Measurements from ENCODE around the gene FAM32A.

DNA sequence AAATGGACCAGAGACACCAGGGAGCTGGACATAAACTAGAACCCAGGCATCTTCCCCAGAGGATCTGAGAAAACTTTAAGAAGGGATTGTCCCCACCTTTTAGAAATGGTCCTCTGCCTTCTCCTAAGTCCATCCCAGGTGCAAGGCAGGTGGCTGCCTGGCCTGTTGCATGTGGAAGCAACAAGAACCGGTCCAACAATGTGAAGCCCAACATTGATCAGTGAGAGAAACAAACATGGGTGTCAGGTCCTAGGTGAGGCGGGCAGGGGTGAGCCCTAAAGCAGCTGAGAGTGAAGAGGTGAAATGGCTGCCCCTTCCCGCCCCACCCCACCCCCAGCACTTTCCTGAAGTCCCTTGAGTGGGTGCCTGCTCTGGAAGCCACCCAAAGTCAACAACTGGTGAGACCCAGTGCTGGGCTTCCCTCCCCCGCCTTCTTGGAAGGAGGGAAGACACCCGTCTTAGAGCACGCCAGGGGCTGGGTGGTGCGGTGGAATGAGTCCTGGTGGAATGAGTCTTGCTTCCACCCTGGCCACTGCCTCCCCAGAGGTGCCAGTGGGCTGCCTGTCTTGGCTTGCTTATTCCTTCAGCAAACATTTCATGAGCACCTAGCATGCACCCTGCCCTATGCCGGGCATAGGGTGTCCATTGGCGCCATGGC lies 14.2 kb downstream of the FAM32A start:
- TF ChIP-seq EP300 (IDR thresholded peaks at IDR 0.05): no peak
- no peak for TF ChIP-seq POLR2A (IDR thresholded peaks at IDR 0.05)
